BJ (cell line): Measurements from ENCODE around the gene FHOD3. TPM values are rescaled to one million over a fixed set of nuclear protein-coding genes. Genes with fewer than 3 reads are reported as not detected.

Experiments used
- CTCF ChIA-PET: fragments of 350-600 bp; formaldehyde crosslinking; extraction: SDS; loops from one replicate; lab custom pipeline; 2021; ENCODE audit warnings: antibody characterized with exemption, inconsistent platforms; lab: Yijun Ruan, JAX
- POLR2A ChIA-PET: fragments of 300-600 bp; sonication (Branson Sonifier 250); formaldehyde crosslinking; extraction: SDS; loops from one replicate; lab custom pipeline; 2021; ENCODE audit warnings: antibody characterized with exemption; lab: Charles Lee
- DNase-seq: peaks from one replicate; pipeline ENCODE4 v3.0.0-alpha.2; 2011; ENCODE audit warnings: low read depth
- H3K27me3 ChIP-seq: 2 replicates; pipeline ENCODE4 v1.6.0; 2011; ENCODE audit warnings: low read length; ENCODE audit not compliant: control insufficient read depth, insufficient read depth
- H3K36me3 ChIP-seq: 2 replicates; pipeline ENCODE4 v1.5.1; 2011; ENCODE audit warnings: low read length; ENCODE audit not compliant: control insufficient read depth, insufficient read depth
- H3K4me3 ChIP-seq: 2 replicates; pipeline ENCODE4 v1.5.1; 2011; ENCODE audit warnings: low read depth, mild to moderate bottlenecking, control low read depth, low read length
- polyA plus RNA-seq: library from polyadenylated mRNA; depleted of rRNA; stranded (reverse); fragments of >200 nt; gene quantifications from 2 replicates; pipeline ENCODE4 v1.2.3, GENCODE V29; 2011
- TF ChIP-seq, protein P1 (sequence below): IDR thresholded peaks from 2 replicates; pipeline ENCODE4 v1.5.1; 2011; ENCODE audit warnings: low read depth, mild to moderate bottlenecking, control low read depth, inconsistent platforms, low read length, moderate library complexity; ENCODE audit not compliant: insufficient read depth

The FHOD3 gene
- polyA plus RNA-seq, 1 experiment, result 24.6 TPM

DNA sequence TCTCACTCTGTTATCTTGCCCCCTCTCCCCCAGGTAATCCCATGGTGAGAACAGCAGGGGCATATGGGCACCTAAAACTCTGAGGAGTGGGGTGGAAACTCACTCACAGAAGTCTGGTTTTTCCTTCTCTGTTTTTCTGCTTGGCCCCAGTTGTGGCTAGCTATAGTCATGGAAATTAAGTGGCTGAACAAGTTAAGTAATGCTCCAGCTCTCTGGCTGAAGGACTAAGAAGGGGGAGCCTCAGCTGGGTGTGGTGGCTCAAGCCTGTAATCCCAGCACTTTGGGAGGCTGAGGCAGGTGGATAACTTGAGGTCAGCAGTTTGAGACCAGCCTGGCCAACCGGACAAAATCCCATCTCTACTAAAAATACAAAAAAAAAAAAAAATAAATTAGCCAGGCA, 270.3 kb downstream of the FHOD3 start:
- Histone ChIP-seq H3K27me3 (no peaks in the 10 kb centered on the region), H3K36me3 (no peaks in the 10 kb centered on the region), H3K4me3 (no peak overlapping the region)
- TF ChIP-seq, protein P1, sequence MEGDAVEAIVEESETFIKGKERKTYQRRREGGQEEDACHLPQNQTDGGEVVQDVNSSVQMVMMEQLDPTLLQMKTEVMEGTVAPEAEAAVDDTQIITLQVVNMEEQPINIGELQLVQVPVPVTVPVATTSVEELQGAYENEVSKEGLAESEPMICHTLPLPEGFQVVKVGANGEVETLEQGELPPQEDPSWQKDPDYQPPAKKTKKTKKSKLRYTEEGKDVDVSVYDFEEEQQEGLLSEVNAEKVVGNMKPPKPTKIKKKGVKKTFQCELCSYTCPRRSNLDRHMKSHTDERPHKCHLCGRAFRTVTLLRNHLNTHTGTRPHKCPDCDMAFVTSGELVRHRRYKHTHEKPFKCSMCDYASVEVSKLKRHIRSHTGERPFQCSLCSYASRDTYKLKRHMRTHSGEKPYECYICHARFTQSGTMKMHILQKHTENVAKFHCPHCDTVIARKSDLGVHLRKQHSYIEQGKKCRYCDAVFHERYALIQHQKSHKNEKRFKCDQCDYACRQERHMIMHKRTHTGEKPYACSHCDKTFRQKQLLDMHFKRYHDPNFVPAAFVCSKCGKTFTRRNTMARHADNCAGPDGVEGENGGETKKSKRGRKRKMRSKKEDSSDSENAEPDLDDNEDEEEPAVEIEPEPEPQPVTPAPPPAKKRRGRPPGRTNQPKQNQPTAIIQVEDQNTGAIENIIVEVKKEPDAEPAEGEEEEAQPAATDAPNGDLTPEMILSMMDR, result no peak
- no peak for DNase-seq
- POLR2A ChIA-PET, result no interaction called here
- CTCF ChIA-PET, result no interaction called here

DNA sequence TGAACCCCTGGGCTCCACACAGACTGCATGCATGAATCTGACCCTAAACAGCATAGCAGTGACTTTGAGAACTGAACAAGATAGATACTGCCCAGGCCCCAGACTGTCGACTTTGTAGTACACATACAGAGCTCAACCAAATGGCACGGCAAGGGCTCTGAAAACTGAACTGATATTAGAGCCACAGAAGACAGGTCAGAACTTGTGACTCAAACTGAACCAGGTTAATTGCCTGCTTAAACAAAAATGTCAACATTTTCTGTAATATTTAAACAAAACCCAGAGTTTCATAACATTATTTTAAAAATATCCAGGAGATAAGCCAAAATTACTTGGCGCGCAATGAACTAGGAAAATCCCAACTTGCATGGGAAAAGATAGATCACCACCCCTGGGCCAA, 271.0 kb downstream of the FHOD3 start:
- DNase-seq, result no peak
- TF ChIP-seq, protein P1, result no peak
- CTCF ChIA-PET, result no interaction called here
- Histone ChIP-seq H3K4me3 (no peak overlapping the region), H3K36me3 (no peaks in the 10 kb centered on the region), H3K27me3 (no peaks in the 10 kb centered on the region)
- POLR2A ChIA-PET, result no interaction called here

DNA sequence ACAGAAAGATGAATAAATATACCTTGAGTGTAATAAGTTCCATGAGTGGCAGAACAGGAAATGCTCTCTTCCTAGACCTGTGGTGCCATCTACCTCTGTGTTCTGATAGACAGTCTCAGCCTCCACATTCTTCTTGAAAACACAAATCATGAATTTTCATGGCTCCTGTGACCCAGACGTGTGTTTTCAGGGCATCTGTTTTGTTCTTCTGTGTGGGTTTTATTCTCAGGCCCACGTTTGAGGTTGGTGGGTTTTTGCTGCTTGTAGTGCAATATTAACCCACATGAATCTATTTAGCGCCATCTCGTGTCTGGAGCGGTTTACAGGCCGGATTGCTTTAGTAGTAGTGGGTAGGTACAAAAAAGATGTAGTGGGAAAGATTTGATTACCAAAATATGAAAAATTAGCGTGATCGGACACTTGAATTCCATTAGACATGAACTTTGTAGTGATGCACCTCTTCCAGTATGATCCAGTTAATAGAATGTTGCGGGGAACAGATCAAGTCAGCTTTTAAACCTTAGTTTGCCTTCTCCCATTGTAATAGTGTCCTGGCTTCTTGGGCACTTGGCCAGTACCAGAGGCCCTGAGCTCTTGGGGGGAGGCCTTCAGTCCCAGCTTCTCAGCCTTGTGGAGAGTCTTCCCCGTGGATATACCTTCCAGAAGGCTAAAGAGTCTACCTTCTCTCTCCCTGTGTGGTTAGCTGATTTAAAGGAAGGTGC, 274.8 kb downstream of the FHOD3 start:
- TF ChIP-seq, protein P1, result peak; percentile 72
- no peak overlapping the region for H3K4me3 ChIP-seq
- CTCF ChIA-PET, result interaction anchor here (0.6 to 2.8 kb wide), 30 partner anchors 9 to 816 kb away, joined by 3 to 11 read pairs (median 4); partner anchors contain the start of gene FHOD3
- H3K27me3 ChIP-seq, result no peaks in the 10 kb centered on the region
- POLR2A ChIA-PET, result no interaction called here
- no peaks in the 10 kb centered on the region for H3K36me3 ChIP-seq
- no peak for DNase-seq

DNA sequence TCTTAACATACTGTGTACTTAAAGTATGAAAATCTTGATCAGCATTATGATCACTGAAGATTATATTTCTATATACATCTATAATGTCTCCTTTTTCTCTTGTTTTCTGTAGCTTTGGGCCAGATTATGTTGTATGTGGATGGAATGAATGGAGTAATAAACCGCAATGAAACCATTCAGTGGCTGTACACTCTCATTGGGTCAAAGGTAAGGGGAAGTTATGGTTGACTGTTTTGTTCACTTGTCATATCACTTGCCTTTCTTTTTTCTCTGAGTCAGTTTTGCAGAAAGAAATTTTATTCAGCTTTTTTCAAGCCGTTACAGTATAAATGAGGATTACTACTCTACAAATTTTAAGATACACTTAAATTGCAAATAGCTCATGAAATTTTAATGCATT, 278.8 kb downstream of the FHOD3 start:
- no peaks in the 10 kb centered on the region for H3K36me3 ChIP-seq
- no peak overlapping the region for H3K4me3 ChIP-seq
- ChIA-PET POLR2A (no interaction called here), CTCF (interaction anchor here (1.2 to 2.0 kb wide), 4 partner anchors 12 to 292 kb away, joined by 4 to 6 read pairs (median 4); no protein-coding TSS in a partner anchor)
- no peak for DNase-seq
- H3K27me3 ChIP-seq, result no peaks in the 10 kb centered on the region
- TF ChIP-seq, protein P1, result no peak

DNA sequence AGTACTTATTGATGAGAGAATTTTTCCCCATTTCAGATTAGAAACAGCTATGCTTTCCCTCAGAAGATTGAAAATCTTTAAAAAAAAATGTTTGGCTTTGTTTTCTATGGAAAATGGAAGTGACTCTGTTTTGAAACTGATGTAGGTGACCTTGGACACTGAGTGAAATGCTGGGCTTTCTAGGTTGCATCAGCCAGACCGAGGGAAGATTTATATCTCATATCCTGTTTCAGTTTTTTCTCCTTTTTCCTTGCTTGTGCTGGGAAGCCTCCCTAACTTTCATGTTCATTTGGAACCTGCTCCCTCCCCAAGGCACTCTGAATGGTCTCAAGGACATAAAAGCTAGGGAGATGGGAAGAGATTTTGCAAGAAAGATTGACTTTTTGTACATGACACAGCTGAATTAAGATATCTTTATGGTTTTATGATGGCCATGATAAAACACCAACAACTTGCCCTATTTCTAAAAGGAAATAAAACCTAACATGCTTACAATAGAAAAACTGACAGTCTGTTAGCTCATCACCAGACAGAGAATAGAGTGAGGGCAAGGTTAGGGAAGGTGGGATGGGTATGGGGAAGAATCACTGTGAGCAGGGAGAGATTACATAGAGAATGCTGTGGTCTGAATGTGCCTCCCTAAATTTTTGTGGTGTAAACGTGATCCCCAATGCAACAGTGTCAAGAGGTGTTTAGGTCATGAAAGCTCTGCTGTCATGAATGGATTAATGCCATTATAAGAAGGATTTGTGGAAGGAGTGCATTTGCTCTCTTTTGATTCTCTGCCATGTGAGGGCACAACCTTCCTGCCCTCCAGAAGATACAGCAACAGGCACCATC, 281.6 kb downstream of the FHOD3 start:
- TF ChIP-seq, protein P1, result no peak
- H3K27me3 ChIP-seq, result no peaks in the 10 kb centered on the region
- DNase-seq, result peak; percentile 46
- H3K4me3 ChIP-seq, result no peak overlapping the region
- ChIA-PET CTCF (interaction anchor here (1.0 to 1.2 kb wide), 3 partner anchors 10 to 138 kb away, joined by 3 to 4 read pairs (median 4); no protein-coding TSS in a partner anchor), POLR2A (no interaction called here)
- H3K36me3 ChIP-seq, result no peaks in the 10 kb centered on the region
